ENCODE data around the gene GOLGA3.
"Not testable (repeated sequence)": the region's sequence is repeated elsewhere in the genome, so short reads cannot be mapped to it uniquely, and the experiment has no call there.

The GOLGA3 gene

GRCh38 chr12:132858718-132859266 is 30.1 kb upstream of the GOLGA3 start:
- Histone ChIP-seq H3K27me3 (ENCODE audit: insufficient read depth, poor library complexity, severe bottlenecking) (no peaks in the 10 kb centered on the region), H3K9me3 (ENCODE audit: severe bottlenecking) (no peaks in the 10 kb centered on the region), H3K4me3 (ENCODE audit: severe bottlenecking) (no peak overlapping the region), H3K36me3 (ENCODE audit: low read depth) (peaks cover 45% of the 10 kb centered on the region), H3K27ac (ENCODE audit: poor library complexity, severe bottlenecking) (no peak overlapping the region), H3K4me1 (ENCODE audit: insufficient read depth, poor library complexity, severe bottlenecking) (no peaks in the 10 kb centered on the region)
- DNase-seq (ENCODE audit: low spot score) (no peak), ATAC-seq (ENCODE audit: low read depth) (no peak)
- TF ChIP-seq CTCF (IDR thresholded peaks at IDR 0.05; ENCODE audit: poor library complexity, severe bottlenecking), result no peak

- not testable (repeated sequence) for ATAC-seq (ENCODE audit: low read depth); H3K9me3 ChIP-seq (ENCODE audit: severe bottlenecking); H3K4me3 ChIP-seq (ENCODE audit: severe bottlenecking); DNase-seq (ENCODE audit: low spot score); H3K27ac ChIP-seq (ENCODE audit: poor library complexity, severe bottlenecking); H3K27me3 ChIP-seq (ENCODE audit: insufficient read depth, poor library complexity, severe bottlenecking); H3K4me1 ChIP-seq (ENCODE audit: insufficient read depth, poor library complexity, severe bottlenecking)
- peaks cover 58% of the 10 kb centered on the region for H3K36me3 ChIP-seq (ENCODE audit: low read depth)
Measured at GRCh38 chr12:132857019-132857418, 28.4 kb upstream of the GOLGA3 start.

GRCh38 chr12:132856581-132856980 is 27.9 kb upstream of the GOLGA3 start:
- Histone ChIP-seq H3K4me1 (ENCODE audit: insufficient read depth, poor library complexity, severe bottlenecking) (no peaks in the 10 kb centered on the region), H3K27me3 (ENCODE audit: insufficient read depth, poor library complexity, severe bottlenecking) (no peaks in the 10 kb centered on the region), H3K27ac (ENCODE audit: poor library complexity, severe bottlenecking) (no peak overlapping the region), H3K9me3 (ENCODE audit: severe bottlenecking) (no peaks in the 10 kb centered on the region), H3K4me3 (ENCODE audit: severe bottlenecking) (no peak overlapping the region), H3K36me3 (ENCODE audit: low read depth) (peaks cover 54% of the 10 kb centered on the region)
- ATAC-seq (ENCODE audit: low read depth), result no peak
- no peak for DNase-seq (ENCODE audit: low spot score)
- TF ChIP-seq CTCF (IDR thresholded peaks at IDR 0.05; ENCODE audit: poor library complexity, severe bottlenecking), result no peak

GRCh38 chr12:132855211-132855610 is 26.5 kb upstream of the GOLGA3 start:
- not testable (repeated sequence) for DNase-seq (ENCODE audit: low spot score); H3K27me3 ChIP-seq (ENCODE audit: insufficient read depth, poor library complexity, severe bottlenecking); H3K4me3 ChIP-seq (ENCODE audit: severe bottlenecking); H3K27ac ChIP-seq (ENCODE audit: poor library complexity, severe bottlenecking); ATAC-seq (ENCODE audit: low read depth); H3K4me1 ChIP-seq (ENCODE audit: insufficient read depth, poor library complexity, severe bottlenecking); H3K9me3 ChIP-seq (ENCODE audit: severe bottlenecking)
- peaks cover 50% of the 10 kb centered on the region for H3K36me3 ChIP-seq (ENCODE audit: low read depth)

- Histone ChIP-seq H3K36me3 (ENCODE audit: low read depth) (peaks cover 55% of the 10 kb centered on the region), H3K27me3 (ENCODE audit: insufficient read depth, poor library complexity, severe bottlenecking) (no peaks in the 10 kb centered on the region), H3K4me1 (ENCODE audit: insufficient read depth, poor library complexity, severe bottlenecking) (no peaks in the 10 kb centered on the region), H3K4me3 (ENCODE audit: severe bottlenecking) (no peak overlapping the region), H3K9me3 (ENCODE audit: severe bottlenecking) (no peaks in the 10 kb centered on the region), H3K27ac (ENCODE audit: poor library complexity, severe bottlenecking) (no peak overlapping the region)
- DNase-seq (ENCODE audit: low spot score) (no peak), ATAC-seq (ENCODE audit: low read depth) (no peak)
- TF ChIP-seq CTCF (IDR thresholded peaks at IDR 0.05; ENCODE audit: poor library complexity, severe bottlenecking), result no peak
Measured at GRCh38 chr12:132853285-132854092, 24.8 kb upstream of the GOLGA3 start.

- ATAC-seq (ENCODE audit: low read depth), result no peak
- H3K36me3 ChIP-seq (ENCODE audit: low read depth), result peaks cover 47% of the 10 kb centered on the region
Measured at GRCh38 chr12:132852496-132852895, 23.8 kb upstream of the GOLGA3 start.

More at GRCh38 chr12:132852496-132852895, 23.8 kb upstream of the GOLGA3 start:
- no peak overlapping the region for H3K27ac ChIP-seq (ENCODE audit: poor library complexity, severe bottlenecking)
- no peaks in the 10 kb centered on the region for H3K4me1 ChIP-seq (ENCODE audit: insufficient read depth, poor library complexity, severe bottlenecking)
- no peak for TF ChIP-seq CTCF (IDR thresholded peaks at IDR 0.05; ENCODE audit: poor library complexity, severe bottlenecking)
- no peaks in the 10 kb centered on the region for H3K9me3 ChIP-seq (ENCODE audit: severe bottlenecking)
- DNase-seq (ENCODE audit: low spot score), result no peak
- H3K27me3 ChIP-seq (ENCODE audit: insufficient read depth, poor library complexity, severe bottlenecking), result no peaks in the 10 kb centered on the region
- H3K4me3 ChIP-seq (ENCODE audit: severe bottlenecking), result no peak overlapping the region

Data from RWPE2 (cell line).